Gastrocnemius medialis (tissue), 4 donors: ENCODE measurements around the gene GHRH. TPM values are rescaled to one million over a fixed set of nuclear protein-coding genes. Genes with fewer than 3 reads are reported as not detected.

Source experiments
- ATAC-seq, 2 donors: fragments of 150-250 bp; one replicate each; pipeline ENCODE4 v1.9.1; 2016
- DNase-seq, 2 donors: peaks; one replicate each; pipeline ENCODE4 v3.0.0-alpha.2; 2019
- H3K27ac ChIP-seq, 4 donors: fragments of 200-600 bp; sonication (generic); 1 replicate in 1 of 4; 2 replicates in 3 of 4; pipeline ENCODE4 v1.5.1; 2016 to 2018; ENCODE audit warnings: mild to moderate bottlenecking in 2 of 4, moderate library complexity in 1 of 4
- H3K27me3 ChIP-seq, 3 donors: fragments of 200-600 bp; sonication (generic) in 2 of 3; 1 replicate in 1 of 3; 2 replicates in 2 of 3; pipeline versions ENCODE4 v1.5.1 to v1.6.0; 2016 to 2019; ENCODE audit warnings: mild to moderate bottlenecking in 1 of 3, moderate library complexity in 1 of 3
- H3K36me3 ChIP-seq, 2 donors: fragments of 200-600 bp; sonication (generic) in 1 of 2; one replicate each; pipeline ENCODE4 v1.5.1; 2017 to 2018
- H3K4me1 ChIP-seq, 2 donors: fragments of 200-600 bp; sonication (generic) in 1 of 2; one replicate each; pipeline ENCODE4 v1.5.1; 2016 to 2017; ENCODE audit warnings: mild to moderate bottlenecking in 2 of 2
- H3K4me3 ChIP-seq, 4 donors: fragments of 200-600 bp; sonication (generic) in 3 of 4; 1 replicate in 1 of 4; 2 replicates in 3 of 4; pipeline ENCODE4 v1.5.1; 2016 to 2019; ENCODE audit warnings: mild to moderate bottlenecking in 2 of 4
- H3K9me3 ChIP-seq, 3 donors: fragments of 200-600 bp; sonication (generic) in 2 of 3; 1 replicate in 1 of 3; 2 replicates in 2 of 3; pipeline ENCODE4 v1.5.1; 2016 to 2019
- POLR2A ChIP-seq, 2 donors: fragments of 450-650 bp; IDR thresholded peaks; one replicate each; pipeline ENCODE4 v1.6.1; 2017; ENCODE audit warnings: antibody characterized with exemption in 2 of 2, mild to moderate bottlenecking in 2 of 2, moderate library complexity in 2 of 2
- in situ Hi-C, 4 donors: fragments of 200-750 bp; cut with MboI; loops; one replicate each; pipeline versions ENCODE4 v1.15.0 to v1.8.0; 2017; ENCODE audit warnings: low sequenced_read_pairs in 4 of 4
- intact Hi-C: fragments of 100-400 bp; cut with DNase I; formaldehyde crosslinking; loops from one replicate; pipeline ENCODE4 v1.15.1; 2023; ENCODE audit warnings: low total_unique reads
- total RNA-seq, 4 donors: library from RNA; depleted of rRNA; stranded (reverse); fragments of >200 nt; gene quantifications; one replicate each; pipeline versions ENCODE4 v1.1.0 to v1.2.3, GENCODE V29; 2016
- TF ChIP-seq, protein P1 (sequence below), 5 experiments: fragments of 450-650 bp in 3 of 5; fragments of 200-600 bp in 2 of 5; sonication (generic) in 2 of 5; IDR thresholded peaks in 4 of 5; conservative IDR thresholded peaks in 1 of 5; 1 replicate in 4 of 5; 2 replicates in 1 of 5; pipeline ENCODE4 v1.5.1; 2016 to 2019; ENCODE audit warnings: antibody characterized with exemption in 5 of 5, mild to moderate bottlenecking in 3 of 5, moderate library complexity in 3 of 5

Gene GHRH, protein sequence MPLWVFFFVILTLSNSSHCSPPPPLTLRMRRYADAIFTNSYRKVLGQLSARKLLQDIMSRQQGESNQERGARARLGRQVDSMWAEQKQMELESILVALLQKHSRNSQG
- not detected for total RNA-seq

DNA sequence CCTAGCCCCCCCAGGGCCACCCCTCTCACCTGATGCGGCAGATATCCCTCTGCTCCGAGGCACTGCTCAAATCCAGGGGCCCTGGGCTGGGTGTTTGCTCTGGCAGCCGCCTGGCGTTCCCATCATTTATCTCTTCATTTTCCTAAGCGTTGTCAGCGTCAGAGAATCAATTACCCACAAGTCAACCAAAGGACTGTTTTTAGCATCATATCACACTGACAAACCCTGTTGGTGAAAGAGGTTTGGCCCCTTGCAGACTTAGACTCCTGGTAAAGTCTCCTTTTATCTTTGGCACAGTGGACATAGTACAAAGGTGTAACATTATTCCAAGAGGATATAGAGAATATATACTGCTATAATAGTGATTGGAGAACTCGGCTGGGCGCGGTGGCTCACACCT lies at the start of gene GHRH:
Gene GHRH (minus strand): TSS at position 101 of the 400 bp plus-strand sequence. CDS start 4,925 bp downstream, outside the sequence.
- H3K27me3 ChIP-seq, result no peaks in the 10 kb centered on the region
- ATAC-seq (no peak), DNase-seq (no peak)
- no peaks in the 10 kb centered on the region for H3K9me3 ChIP-seq
- TF ChIP-seq, protein P1, sequence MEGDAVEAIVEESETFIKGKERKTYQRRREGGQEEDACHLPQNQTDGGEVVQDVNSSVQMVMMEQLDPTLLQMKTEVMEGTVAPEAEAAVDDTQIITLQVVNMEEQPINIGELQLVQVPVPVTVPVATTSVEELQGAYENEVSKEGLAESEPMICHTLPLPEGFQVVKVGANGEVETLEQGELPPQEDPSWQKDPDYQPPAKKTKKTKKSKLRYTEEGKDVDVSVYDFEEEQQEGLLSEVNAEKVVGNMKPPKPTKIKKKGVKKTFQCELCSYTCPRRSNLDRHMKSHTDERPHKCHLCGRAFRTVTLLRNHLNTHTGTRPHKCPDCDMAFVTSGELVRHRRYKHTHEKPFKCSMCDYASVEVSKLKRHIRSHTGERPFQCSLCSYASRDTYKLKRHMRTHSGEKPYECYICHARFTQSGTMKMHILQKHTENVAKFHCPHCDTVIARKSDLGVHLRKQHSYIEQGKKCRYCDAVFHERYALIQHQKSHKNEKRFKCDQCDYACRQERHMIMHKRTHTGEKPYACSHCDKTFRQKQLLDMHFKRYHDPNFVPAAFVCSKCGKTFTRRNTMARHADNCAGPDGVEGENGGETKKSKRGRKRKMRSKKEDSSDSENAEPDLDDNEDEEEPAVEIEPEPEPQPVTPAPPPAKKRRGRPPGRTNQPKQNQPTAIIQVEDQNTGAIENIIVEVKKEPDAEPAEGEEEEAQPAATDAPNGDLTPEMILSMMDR (IDR thresholded peaks at IDR 0.05 in 4 of 5, conservative IDR thresholded peaks at IDR 0.05 in 1 of 5), result no peak
- no peak for TF ChIP-seq POLR2A (IDR thresholded peaks at IDR 0.05)
- intact Hi-C loops, result no loop called here
- H3K36me3 ChIP-seq, result no peaks in the 10 kb centered on the region
- no peak within 1 kb of the TSS for H3K27ac ChIP-seq
- no peaks in the 10 kb centered on the region for H3K4me1 ChIP-seq
- in situ Hi-C loops, result no loop called here
- no peak within 1 kb of the TSS for H3K4me3 ChIP-seq

DNA sequence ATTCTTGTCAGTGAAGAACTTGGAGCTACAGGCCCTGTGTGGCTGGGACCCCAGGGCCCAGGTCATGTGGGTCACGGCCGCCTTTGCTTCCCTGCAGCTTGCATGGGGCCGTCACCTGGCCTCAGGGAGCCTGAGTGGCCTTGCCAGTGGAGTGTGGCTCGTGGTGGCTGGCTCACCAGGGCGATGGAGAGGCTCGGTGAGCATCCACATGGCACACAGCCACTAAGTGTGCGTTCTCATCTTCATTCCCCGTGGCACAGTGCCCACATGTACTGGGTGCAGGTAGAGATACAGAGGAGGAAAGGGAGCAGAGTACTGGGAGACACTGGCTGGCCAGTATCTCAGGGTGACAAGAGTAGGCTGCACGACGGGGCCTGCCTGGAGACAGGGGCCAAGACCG lies 49.3 kb upstream of the GHRH start:
- no peak for DNase-seq

DNA sequence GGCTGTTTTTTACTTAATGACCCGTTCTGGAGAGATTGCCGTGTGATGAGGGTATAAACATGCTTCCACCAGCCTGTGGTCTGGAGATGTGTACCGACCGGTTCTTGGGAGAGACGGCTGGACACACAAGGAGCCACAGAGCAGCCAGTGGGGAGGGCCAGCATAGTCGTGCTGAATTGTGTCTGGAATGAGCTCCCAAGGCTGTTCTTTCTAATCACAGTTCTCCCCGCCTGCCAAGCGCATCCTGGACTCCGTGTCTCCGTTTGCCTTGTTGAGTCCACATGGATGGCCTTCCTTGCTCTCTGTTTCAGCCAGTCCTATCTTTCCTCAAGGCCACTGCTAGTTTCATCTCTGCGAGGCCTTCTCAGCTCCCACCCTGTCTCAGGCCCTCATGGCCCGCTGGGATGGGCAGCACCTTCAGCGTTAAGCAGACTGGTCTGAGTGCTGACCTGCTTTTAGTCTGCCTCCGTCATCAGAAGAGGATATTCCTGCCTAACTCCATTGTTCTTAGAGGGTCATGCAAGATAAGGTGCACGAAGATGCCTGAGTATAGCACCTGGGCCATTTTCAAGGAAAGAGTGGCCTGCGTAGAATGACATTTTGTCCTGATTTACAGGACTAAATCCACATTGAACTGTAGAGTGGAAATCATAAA lies 48.4 kb upstream of the GHRH start:
- H3K36me3 ChIP-seq, result peaks cover 0 to 13% of the 10 kb centered on the region in 2 donors
- DNase-seq (no peak), ATAC-seq (no peak)
- intact Hi-C loops (no loop called here), in situ Hi-C loops (no loop called here)
- TF ChIP-seq, protein P1 (IDR thresholded peaks at IDR 0.05 in 4 of 5, conservative IDR thresholded peaks at IDR 0.05 in 1 of 5), result no peak
- H3K9me3 ChIP-seq, result no peaks in the 10 kb centered on the region
- peaks cover 10 to 21% of the 10 kb centered on the region in 2 donors for H3K4me1 ChIP-seq
- H3K4me3 ChIP-seq, result no peak overlapping the region
- no peaks in the 10 kb centered on the region for H3K27me3 ChIP-seq
- no peak overlapping the region for H3K27ac ChIP-seq

More for the DNA sequence above, 49.3 kb upstream of the GHRH start:
- Histone ChIP-seq H3K9me3 (no peaks in the 10 kb centered on the region), H3K27ac (no peak overlapping the region), H3K27me3 (no peaks in the 10 kb centered on the region), H3K36me3 (peaks cover 0 to 13% of the 10 kb centered on the region in 2 donors), H3K4me3 (no peak overlapping the region), H3K4me1 (peaks cover 10 to 29% of the 10 kb centered on the region in 2 donors)
- in situ Hi-C loops, result no loop called here
- ATAC-seq, result no peak
- TF ChIP-seq POLR2A (IDR thresholded peaks at IDR 0.05), result no peak
- TF ChIP-seq, protein P1 (IDR thresholded peaks at IDR 0.05 in 4 of 5, conservative IDR thresholded peaks at IDR 0.05 in 1 of 5), result no peak
- intact Hi-C loops, result no loop called here

DNA sequence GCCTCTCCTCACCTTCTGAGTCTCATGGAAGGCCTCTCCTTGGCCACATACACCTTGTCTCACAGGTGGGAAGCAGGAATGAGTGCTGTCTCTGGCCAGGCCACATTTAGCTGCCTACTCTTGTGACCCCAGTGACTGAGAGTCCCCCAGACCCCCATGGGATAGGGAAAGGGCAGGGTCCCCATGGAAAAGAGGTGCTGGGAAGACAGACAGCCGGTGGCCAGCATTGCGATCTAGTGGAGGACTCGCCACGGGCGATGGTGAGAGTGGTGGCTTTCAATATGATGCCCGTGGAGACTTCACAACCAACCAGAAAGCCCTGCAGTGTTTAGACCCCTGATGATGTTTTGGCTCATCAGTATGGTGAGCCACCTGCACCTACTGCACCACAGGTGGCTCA lies 47.7 kb upstream of the GHRH start:
- TF ChIP-seq POLR2A (IDR thresholded peaks at IDR 0.05), result no peak
- TF ChIP-seq, protein P1 (IDR thresholded peaks at IDR 0.05 in 4 of 5, conservative IDR thresholded peaks at IDR 0.05 in 1 of 5), result no peak
- Histone ChIP-seq H3K4me1 (peaks cover 3 to 14% of the 10 kb centered on the region in 2 donors), H3K27ac (no peak overlapping the region), H3K36me3 (peaks cover 0 to 19% of the 10 kb centered on the region in 2 donors), H3K9me3 (no peaks in the 10 kb centered on the region), H3K4me3 (no peak overlapping the region), H3K27me3 (no peaks in the 10 kb centered on the region)
- no peak for ATAC-seq
- intact Hi-C loops, result no loop called here
- in situ Hi-C loops, result no loop called here
- no peak for DNase-seq
